GM19372 (cell line): ENCODE measurements around the gene PTPN2.

Experiments
- ATAC-seq: cut with Tn5 transposase; IDR thresholded peaks from one replicate; pipeline ENCODE4 v1.9.1; 2021; ENCODE audit warnings: mild to moderate bottlenecking, low read depth, moderate library complexity; ENCODE audit not compliant: unreplicated experiment

PTPN2 gene

DNA sequence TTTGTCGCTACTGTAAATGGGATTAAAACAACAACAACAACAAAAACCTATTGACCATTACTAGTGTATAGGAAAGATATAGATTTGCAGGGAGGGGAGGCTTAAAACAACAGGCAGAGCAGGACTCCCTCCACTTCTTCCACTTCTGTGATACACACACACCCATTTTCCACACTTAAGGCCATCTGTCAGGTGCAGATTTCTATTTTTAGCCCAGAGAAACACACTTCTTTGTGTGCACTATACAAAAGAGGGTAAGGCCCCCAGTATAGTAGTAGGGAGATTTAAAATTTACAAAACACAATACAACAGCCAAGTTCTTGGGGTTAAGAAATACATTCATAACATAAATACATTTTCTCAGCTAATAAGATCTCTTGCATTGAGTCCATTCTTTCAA, 22.4 kb downstream of the PTPN2 start:
- ATAC-seq, result no peak

- ATAC-seq, result no peak
Measured at GRCh38 chr18:12860530-12860929, 23.5 kb downstream of the PTPN2 start.

DNA sequence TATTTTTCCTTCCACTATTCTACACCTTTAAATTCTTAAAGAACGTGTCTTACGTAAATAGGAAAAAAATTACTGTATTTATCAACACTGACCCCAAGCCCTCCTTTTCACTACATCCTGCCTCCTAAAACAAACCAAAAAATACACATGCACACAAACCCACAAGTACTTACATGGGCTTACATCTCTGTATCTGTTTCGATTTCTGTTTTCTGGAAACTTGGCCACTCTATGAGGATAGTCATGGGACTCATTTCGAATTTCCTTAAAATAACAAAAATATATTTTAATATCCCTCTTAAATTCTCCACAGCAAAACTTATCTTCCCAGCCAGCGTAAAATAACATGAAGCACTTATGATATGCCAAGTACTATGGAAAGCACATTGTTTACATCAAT, 25.0 kb downstream of the PTPN2 start:
- no peak for ATAC-seq

DNA sequence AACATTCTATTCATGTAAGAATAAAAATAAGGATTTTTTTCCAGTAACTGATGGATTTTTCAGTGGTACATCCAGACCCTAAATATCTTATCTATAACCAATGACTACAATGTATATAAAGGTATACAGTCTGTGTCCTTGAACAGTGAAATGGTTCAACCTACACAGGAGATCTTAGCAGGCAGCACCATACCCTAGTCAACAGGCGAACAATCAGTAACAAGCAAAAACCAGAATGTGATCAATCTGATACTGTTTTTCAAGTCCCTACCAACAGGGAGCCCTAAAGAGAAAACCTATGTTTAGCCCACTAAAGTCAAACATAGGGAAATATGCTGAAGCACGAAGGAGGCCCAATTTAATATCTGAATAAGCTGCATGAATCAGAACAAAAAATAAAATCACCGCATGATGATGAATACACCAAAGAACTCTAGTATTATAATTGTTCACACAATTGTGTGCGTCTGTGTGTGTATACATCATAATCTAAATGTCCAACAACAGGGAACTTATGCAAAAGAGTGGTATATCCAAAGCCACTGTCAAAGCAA, 26.0 kb downstream of the PTPN2 start:
- no peak for ATAC-seq

DNA sequence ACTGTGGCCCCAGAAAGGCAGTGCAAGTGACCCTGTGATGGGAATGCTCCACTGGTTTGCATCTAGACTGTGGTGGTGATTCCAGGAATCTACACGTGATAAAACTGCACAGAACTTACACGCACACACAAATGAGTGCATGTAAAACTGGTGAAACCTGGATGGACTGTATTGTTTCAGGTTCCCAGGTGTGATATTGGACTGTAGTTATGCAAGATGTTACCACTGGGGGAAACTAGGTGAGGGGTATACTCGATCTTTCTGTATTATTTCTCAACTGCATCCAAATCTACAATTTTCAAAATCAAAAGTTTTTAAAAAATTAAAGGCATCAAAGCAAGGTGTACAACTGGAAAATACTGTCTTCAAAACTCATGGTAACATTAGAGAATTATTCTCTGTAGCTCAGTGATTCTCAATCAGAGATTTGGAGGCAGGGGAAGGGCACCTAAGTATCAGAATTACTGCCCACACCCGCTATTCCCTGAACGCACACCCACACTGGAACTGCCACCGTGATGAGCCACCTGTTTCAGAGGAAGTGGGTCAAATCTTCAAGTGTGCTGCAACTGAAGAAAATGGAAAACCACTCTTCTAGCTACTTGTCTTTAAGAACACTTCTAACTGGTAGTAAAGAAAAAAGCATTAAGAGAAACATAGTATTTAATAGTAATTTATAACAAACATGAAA, 26.7 kb downstream of the PTPN2 start:
- no peak for ATAC-seq

DNA sequence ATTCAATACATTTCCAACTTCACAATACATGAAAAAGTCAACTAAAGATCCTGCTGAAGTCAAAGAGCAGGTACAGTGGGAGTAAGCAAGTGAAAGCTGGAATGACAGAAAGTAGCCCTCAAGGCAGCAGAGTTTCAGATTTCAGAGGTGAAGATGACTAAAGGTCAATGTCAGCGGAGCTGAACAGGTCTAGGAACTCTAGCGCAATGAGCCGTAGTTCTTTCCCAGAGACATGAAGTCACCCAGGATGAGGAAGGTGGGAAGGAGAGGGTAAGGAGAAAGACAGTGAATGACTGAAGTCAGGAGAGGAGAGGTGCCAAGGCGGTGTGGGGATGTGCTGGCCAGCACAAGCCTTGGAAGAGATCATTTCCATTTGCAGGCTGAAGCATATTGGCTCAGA, 28.1 kb downstream of the PTPN2 start:
- ATAC-seq, result no peak

- ATAC-seq, result no peak
Measured at GRCh38 chr18:12852566-12853315, 31.3 kb downstream of the PTPN2 start.

- ATAC-seq, result no peak
Measured at GRCh38 chr18:12851716-12852115, 32.3 kb downstream of the PTPN2 start.

GRCh38 chr18:12849548-12849947, 34.5 kb downstream of the PTPN2 start:
- no peak for ATAC-seq

DNA sequence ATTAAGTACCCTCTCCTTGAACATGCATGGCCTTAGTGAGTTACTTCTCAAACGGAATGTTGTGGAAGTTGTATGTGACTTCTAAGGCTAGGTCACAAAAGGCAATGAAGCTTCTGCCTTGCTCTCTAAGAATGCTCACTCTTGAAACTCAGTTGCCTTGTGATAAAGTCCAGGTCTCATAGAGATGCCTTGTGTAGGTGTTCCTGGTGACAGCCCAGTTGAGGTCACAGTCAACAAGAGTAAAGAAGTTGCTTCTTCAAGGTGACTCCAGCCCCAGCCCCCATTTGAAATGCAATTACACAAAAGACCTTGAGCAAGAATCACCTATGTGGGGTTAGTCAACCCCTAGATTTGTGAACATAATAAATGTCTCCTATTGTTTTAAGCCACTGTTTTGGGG, 35.6 kb downstream of the PTPN2 start:
- no peak for ATAC-seq

DNA sequence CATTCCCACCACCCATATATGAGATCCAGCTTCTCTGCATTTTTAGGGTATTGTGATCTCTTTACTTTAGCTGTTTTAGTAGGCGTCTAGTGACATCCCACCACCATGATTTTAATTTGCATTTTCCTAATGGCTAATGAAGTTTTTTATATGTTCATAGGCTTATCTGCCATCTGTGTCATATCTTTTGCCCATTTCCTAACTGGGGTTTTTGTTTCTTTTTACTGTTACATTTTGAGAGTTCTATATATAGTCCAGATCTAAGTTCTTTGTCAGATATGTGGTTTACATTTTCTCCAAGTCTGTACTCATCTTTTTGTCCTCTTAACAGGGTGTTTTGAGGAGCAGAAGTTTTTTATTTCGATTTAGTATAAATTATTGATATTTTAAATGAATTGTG, 39.6 kb downstream of the PTPN2 start:
- ATAC-seq, result no peak

GRCh38 chr18:12843420-12844350, 40.4 kb downstream of the PTPN2 start:
- no peak for ATAC-seq

- no peak for ATAC-seq
Measured at GRCh38 chr18:12842459-12843380, 41.3 kb downstream of the PTPN2 start.

GRCh38 chr18:12841070-12841469, 43.0 kb downstream of the PTPN2 start:
- ATAC-seq, result no peak

DNA sequence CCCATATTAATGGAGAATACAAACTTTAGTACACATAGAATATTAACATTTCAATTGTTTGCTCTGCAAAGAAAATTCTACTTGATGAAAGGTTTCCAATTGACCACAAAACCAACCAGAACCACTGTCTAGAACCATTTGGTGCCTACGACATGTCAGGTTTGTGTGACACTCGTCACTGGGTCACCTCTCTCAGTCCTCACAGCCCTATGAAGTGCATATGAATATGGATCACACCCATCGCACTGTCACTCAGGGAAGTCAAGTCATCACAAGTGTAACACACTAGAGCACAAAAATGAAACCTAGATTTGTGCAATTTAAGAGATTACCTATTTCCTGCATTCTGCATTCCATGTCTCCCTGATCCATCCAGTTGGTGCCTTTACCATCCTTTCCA, 43.7 kb downstream of the PTPN2 start:
- ATAC-seq, result no peak

GRCh38 chr18:12839526-12840196, 44.4 kb downstream of the PTPN2 start:
- ATAC-seq, result peak; percentile 71

DNA sequence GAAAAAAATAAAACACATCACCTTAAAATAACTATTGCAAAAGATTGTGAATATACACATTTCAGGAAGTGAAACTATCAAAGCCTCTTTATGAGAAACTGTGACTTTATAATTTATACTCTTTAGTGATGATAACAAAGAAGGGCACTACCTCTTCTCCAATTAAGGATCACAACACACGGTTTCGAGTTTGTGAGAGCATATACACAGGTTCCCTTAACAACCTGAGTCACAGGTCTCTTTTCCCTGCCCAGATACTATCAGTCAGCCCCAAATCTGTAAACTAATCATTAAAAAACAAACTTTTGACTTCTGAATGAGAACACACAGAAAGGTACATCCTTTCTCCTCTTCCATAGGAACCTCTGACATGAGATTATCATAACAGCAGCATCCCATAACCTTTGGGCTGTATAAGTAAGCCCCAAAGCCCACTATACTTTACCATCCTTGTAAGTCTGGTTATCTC, 44.9 kb downstream of the PTPN2 start:
- peak; percentile 41 for ATAC-seq

DNA sequence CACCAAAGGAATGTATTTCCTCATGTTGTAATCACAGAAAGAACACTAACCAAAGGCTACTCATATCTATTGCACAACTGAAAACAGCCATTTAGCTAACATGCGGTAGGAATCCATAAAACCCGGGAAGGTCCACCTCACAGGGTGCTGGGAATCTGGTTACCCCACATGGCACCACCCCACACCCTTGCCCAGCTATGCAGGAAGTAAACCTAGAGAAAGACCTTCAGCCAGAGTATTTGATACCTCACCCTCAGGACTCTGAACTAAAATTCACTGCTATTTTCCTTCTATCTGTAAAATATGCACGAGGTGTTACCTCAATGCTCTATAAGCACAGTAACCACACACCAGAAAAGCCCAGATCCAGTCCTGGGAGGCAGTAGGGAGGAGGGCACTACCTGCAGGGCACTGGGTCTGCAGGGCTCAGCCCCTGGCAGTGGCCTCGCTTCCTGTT, 45.8 kb downstream of the PTPN2 start:
- no peak for ATAC-seq

GRCh38 chr18:12837747-12838146, 46.3 kb downstream of the PTPN2 start:
- no peak for ATAC-seq
